Thymus (tissue), 11 donors: ENCODE measurements around the gene SLC1A1. TPM values are rescaled to one million over a fixed set of nuclear protein-coding genes. Genes with fewer than 3 reads are reported as not detected.
A peak's percentile ranks its signal among the peaks of the same experiment; 100 is the strongest.

Experiments used
- DNase-seq, 9 donors: peaks; one replicate each; pipeline ENCODE4 v3.0.0-alpha.2; 2013; ENCODE audit warnings: low spot score in 9 of 9, low read depth in 6 of 9, missing footprints in 1 of 9
- H3K27ac ChIP-seq, 2 donors: one replicate each; pipeline ENCODE4 v1.5.1; 2013; ENCODE audit warnings: control low read depth in 1 of 2, low read depth in 1 of 2, low read length in 1 of 2, mild to moderate bottlenecking in 1 of 2, moderate library complexity in 1 of 2
- H3K27me3 ChIP-seq, 2 donors: one replicate each; pipeline ENCODE4 v1.5.1; 2013; ENCODE audit warnings: low read length in 1 of 2; ENCODE audit not compliant: control insufficient read depth in 2 of 2, insufficient read depth in 1 of 2
- H3K36me3 ChIP-seq, 2 donors: one replicate each; pipeline ENCODE4 v1.5.1; 2013; ENCODE audit warnings: low read length in 1 of 2, mild to moderate bottlenecking in 1 of 2, moderate library complexity in 1 of 2; ENCODE audit not compliant: control insufficient read depth in 2 of 2, insufficient read depth in 2 of 2
- H3K4me1 ChIP-seq, 2 donors: one replicate each; pipeline ENCODE4 v1.5.1; 2013; ENCODE audit warnings: low read length in 2 of 2; ENCODE audit not compliant: control insufficient read depth in 2 of 2, insufficient read depth in 2 of 2
- H3K4me3 ChIP-seq, 2 donors: one replicate each; pipeline ENCODE4 v1.5.1; 2013; ENCODE audit warnings: low read length in 2 of 2, control low read depth in 1 of 2, mild to moderate bottlenecking in 1 of 2
- H3K9me3 ChIP-seq, 2 donors: one replicate each; pipeline ENCODE4 v1.5.1; 2013; ENCODE audit warnings: low read length in 1 of 2, mild to moderate bottlenecking in 1 of 2; ENCODE audit not compliant: control insufficient read depth in 2 of 2, insufficient read depth in 1 of 2
- WGBS: extraction: QIAGEN DNeasy Blood & Tissue Kit; methylation state at CpG from one replicate; pipeline ENCODE4 v1.1.7; 2013; 5-methylcytosine and 5-hydroxymethylcytosine counted together
- polyA plus RNA-seq: library from polyadenylated mRNA; stranded (reverse); fragments of 200-250 nt; gene quantifications from one replicate; pipeline ENCODE4 v1.2.3, GENCODE V29; 2013
- total RNA-seq: library from RNA; stranded (reverse); fragments of 120-200 nt; gene quantifications from one replicate; pipeline ENCODE4 v1.2.4, GENCODE V29; 2013
- donor health status: healthy.

Gene SLC1A1
- total and polyA plus RNA-seq, 2 donors, result 0.42 to 0.59 TPM

DNA sequence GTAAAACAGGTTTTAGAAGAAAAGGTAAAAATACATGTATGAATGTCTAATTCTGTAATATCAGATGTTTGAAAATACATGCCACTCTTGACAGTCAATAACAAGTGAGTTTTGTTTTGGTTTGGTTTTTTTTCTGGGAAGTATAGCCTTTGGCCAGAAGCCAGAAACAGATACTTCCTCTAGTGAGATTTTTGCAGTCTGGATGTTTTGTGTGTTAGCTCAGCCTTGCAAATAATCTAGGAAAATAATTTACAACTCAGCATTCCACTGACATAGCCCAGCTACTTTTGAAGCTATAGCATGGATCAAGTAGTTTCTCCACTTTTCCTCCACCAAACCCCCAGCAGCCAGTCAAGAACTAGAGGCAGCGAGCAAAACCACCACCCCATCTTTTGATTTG, 56.7 kb downstream of the SLC1A1 start:
- H3K36me3 ChIP-seq, result no peaks in the 10 kb centered on the region
- 92% methylated on average over 1 of the region's 1 CpG for WGBS
- H3K27ac ChIP-seq, result no peak overlapping the region
- H3K4me3 ChIP-seq, result no peak overlapping the region
- no peaks in the 10 kb centered on the region for H3K9me3 ChIP-seq
- DNase-seq, result no peak
- H3K4me1 ChIP-seq, result peaks cover 16 to 33% of the 10 kb centered on the region in 2 donors
- H3K27me3 ChIP-seq, result no peaks in the 10 kb centered on the region

DNA sequence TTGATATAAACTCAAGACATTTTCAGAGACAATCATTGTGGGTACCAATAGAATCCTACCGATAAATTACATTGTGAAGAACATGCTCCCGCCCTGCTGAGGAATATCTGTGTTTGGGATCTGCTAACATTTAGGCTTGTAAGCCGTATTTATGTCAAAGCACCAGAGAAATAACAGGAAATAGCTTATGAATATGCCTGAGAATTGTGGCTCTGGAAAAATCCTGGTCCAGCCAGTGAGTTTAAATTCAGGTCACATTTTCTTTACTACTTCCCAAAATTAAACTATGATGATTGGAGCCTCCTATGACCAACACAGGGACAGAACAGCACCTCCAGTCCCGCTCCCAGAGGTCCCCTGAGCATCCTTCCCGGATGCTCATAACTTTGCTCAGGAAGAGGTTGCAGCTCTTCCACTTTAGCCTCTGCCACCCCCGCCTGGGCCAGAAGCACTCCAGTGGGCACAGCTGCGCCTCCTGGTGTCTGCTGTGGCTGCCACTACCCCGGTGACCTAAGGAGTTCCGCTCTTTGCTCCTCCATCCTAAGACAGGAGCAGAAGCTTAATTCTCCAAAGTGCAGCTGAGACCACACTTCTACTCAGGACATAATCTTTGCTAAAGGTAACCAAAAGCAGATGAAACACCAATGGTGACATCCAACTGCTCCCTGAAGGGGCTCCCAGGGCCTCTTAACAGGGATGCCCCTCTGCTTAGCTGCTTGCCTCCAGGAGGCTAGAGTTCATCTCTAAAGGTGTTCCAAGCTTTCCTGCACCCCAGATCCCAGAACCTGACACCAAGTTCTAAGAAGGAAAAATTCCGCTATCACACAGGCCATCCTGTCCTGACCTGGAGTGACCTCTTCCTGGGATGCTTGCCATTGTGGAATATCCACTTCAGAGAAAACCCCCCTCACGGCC, 58.8 kb downstream of the SLC1A1 start:
- DNase-seq, result no peak
- peak overlapping the region in 1 of 2 donors; percentile 98 for H3K27ac ChIP-seq

DNA sequence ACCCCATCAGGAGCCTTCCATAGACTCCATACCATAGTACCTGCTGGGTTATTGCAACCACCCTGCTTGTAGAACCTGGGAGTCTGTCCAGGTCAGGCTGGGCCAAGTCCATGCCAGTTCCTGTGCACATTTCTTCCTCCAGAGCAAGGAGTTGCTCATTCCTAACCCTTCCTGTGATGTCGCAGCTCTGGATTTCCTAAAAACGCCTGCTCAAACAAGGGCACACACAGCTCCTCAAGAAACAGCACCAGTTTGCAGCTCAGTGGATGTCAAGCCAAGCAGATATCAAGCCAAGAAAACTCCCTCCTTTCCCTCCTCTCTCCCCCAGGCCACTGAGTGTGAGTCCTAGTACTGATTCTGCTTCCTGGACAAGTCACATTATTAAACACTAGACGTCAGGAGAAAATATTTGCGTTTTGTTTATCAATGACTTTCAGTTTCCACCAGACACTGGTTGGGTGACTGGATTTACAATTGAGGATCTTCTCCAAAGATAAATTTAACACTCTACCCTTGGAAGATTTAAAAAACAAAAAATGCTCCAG, 59.6 kb downstream of the SLC1A1 start:
- no peak for DNase-seq
- Histone ChIP-seq H3K4me3 (no peak overlapping the region), H3K9me3 (no peaks in the 10 kb centered on the region), H3K27ac (peak overlapping the region; percentile 11 to 98), H3K4me1 (peaks cover 33 to 53% of the 10 kb centered on the region in 2 donors), H3K36me3 (no peaks in the 10 kb centered on the region), H3K27me3 (no peaks in the 10 kb centered on the region)
- WGBS, result 92% methylated on average over 4 of the region's 4 CpGs

More for the DNA sequence above, 58.8 kb downstream of the SLC1A1 start:
- Histone ChIP-seq H3K4me1 (peaks cover 27 to 46% of the 10 kb centered on the region in 2 donors), H3K9me3 (no peaks in the 10 kb centered on the region), H3K4me3 (no peak overlapping the region), H3K27me3 (no peaks in the 10 kb centered on the region), H3K36me3 (no peaks in the 10 kb centered on the region)
- 75% methylated on average over 11 of the region's 11 CpGs for WGBS

- peak overlapping the region; percentile 75 to 98 for H3K27ac ChIP-seq
- no peak overlapping the region for H3K4me3 ChIP-seq
- no peaks in the 10 kb centered on the region for H3K9me3 ChIP-seq
- H3K27me3 ChIP-seq, result no peaks in the 10 kb centered on the region
- WGBS, result 59% methylated on average over 4 of the region's 4 CpGs
- peak; percentile 52 to 92 (median 72) for DNase-seq
- no peaks in the 10 kb centered on the region for H3K36me3 ChIP-seq
- H3K4me1 ChIP-seq, result peaks cover 41 to 64% of the 10 kb centered on the region in 2 donors
These were observed 60.7 kb downstream of the SLC1A1 start for GRCh38 chr9:4550777-4551484.

DNA sequence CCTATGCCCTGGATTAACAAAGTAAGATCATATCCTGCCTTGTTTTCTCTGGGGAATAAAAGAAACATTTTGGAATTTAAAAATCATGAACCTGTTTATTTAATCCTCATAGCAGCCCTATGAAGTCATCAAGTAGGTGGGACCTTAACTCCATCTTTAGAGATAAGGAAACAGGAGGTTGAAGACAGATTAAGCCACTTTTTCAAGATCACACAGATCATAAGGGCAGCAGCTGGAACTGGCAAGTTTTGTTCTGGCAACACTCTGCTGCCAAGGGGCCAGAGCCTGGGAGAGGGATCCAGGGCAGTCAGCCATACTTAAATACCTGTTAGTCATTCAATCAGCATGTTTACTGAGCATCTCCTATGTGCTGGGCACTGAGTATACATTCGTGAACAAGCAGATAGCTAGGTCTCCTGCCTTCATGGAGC, 63.7 kb downstream of the SLC1A1 start:
- Histone ChIP-seq H3K4me3 (no peak overlapping the region), H3K9me3 (no peaks in the 10 kb centered on the region), H3K27me3 (no peaks in the 10 kb centered on the region), H3K36me3 (no peaks in the 10 kb centered on the region), H3K4me1 (peaks cover 39 to 67% of the 10 kb centered on the region in 2 donors), H3K27ac (peak overlapping the region in 1 of 2 donors; percentile 55)
- DNase-seq, result peak in 1 of 9 donors; percentile 41
- 94% methylated on average over 1 of the region's 1 CpG for WGBS

DNA sequence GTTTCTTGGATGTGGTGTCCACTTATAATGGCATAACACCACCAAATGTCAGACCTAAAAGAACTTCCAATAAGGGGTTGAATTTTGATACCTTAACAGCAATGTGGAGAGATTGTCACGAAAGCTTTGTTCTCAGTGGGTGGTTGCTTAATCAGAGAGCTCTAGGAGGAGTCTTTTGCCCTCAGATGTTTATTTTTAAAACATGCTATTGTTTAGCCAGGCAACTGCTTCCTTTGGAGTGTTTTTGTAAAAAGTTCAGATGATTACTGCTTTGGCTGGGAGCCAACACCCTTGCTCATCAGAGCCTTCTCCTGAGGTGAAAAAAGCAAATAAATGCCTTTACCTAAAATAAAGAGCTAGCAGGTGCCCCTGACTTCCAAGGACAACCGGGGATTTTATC, 65.0 kb downstream of the SLC1A1 start:
- Histone ChIP-seq H3K27ac (peak overlapping the region; percentile 74 to 89), H3K4me1 (peaks cover 35 to 54% of the 10 kb centered on the region in 2 donors), H3K9me3 (no peaks in the 10 kb centered on the region), H3K27me3 (no peaks in the 10 kb centered on the region), H3K36me3 (no peaks in the 10 kb centered on the region), H3K4me3 (no peak overlapping the region)
- 63% methylated on average over 2 of the region's 2 CpGs for WGBS
- peak in 4 of 9 donors; percentile 37 to 74 (median 42) for DNase-seq

DNA sequence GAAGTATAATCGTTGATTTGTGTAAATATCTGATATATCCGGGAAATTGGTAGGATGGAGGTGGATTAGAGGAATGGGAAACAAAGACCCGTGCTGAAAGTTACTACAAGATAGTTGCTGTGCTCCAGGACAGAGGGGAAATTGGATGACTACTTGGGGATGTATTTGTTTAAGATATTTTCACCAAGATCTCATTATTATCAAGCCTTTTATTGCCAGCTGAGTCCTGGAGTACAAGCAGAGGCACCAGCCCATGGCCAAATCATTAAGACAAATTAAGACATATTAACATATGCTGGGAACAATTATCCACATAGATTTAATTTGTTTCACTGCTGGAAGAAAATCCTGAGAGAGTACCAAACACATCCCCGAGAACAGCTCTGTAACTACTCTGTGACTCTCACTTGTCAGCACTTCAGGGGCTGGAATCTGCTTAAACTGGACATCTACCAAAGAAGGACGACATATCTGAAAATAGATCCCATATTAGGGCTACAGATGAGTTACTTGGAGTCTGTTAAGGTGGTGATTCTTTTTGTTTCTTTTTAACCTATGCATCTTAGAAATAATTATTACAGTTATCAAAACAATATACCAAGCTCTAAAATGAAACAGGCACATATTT, 68.2 kb downstream of the SLC1A1 start:
- 92% methylated on average over 5 of the region's 5 CpGs for WGBS
- no peak for DNase-seq
- H3K27me3 ChIP-seq, result peaks cover 0 to 2% of the 10 kb centered on the region in 2 donors
- no peaks in the 10 kb centered on the region for H3K36me3 ChIP-seq
- no peak overlapping the region for H3K4me3 ChIP-seq
- no peaks in the 10 kb centered on the region for H3K9me3 ChIP-seq
- no peak overlapping the region for H3K27ac ChIP-seq
- H3K4me1 ChIP-seq, result peaks cover 20 to 33% of the 10 kb centered on the region in 2 donors

- Histone ChIP-seq H3K27me3 (peaks cover 2% of the 10 kb centered on the region in 2 donors), H3K27ac (no peak overlapping the region), H3K4me1 (peaks cover 11 to 23% of the 10 kb centered on the region in 2 donors), H3K4me3 (no peak overlapping the region), H3K9me3 (no peaks in the 10 kb centered on the region), H3K36me3 (no peaks in the 10 kb centered on the region)
- WGBS, result 95% methylated on average over 8 of the region's 8 CpGs
- no peak for DNase-seq
These were observed 69.3 kb downstream of the SLC1A1 start for GRCh38 chr9:4559261-4560182.
